NOMO-1 (cell line): ENCODE results near the gene SH2D4B.
"Not testable (repeated sequence)": the region's sequence is repeated elsewhere in the genome, so short reads cannot be mapped to it uniquely, and the experiment has no call there.

Source experiments
- DNase-seq, 2 experiments: peaks; one replicate each; lab custom pipeline; 2025; ENCODE audit not compliant: unreplicated experiment in 2 of 2; lab: John Stamatoyannopoulos, UW

The SH2D4B gene

GRCh38 chr10:80523773-80524172 lies 13.9 kb upstream of the SH2D4B start:
- peak in 1 of 2 experiments; percentile 27 for DNase-seq

GRCh38 chr10:80524190-80524909 lies 13.4 kb upstream of the SH2D4B start:
- no peak for DNase-seq

- no peak for DNase-seq
Observed at GRCh38 chr10:80526218-80526617, 11.5 kb upstream of the SH2D4B start.

- DNase-seq = no peak
Observed at GRCh38 chr10:80526742-80527141, 11.0 kb upstream of the SH2D4B start.

- peak; percentile 86 to 89 for DNase-seq
Observed at GRCh38 chr10:80528185-80528700, 9.5 kb upstream of the SH2D4B start.

GRCh38 chr10:80528901-80529300 lies 8.8 kb upstream of the SH2D4B start:
- DNase-seq = no peak

- DNase-seq = peak in 1 of 2 experiments; percentile 4
Observed at GRCh38 chr10:80529604-80530003, 8.1 kb upstream of the SH2D4B start.

GRCh38 chr10:80530251-80530650 lies 7.5 kb upstream of the SH2D4B start:
- no peak for DNase-seq

GRCh38 chr10:80530816-80531215 lies 6.9 kb upstream of the SH2D4B start:
- no peak for DNase-seq

- DNase-seq = no peak
Observed at GRCh38 chr10:80532571-80532970, 5.1 kb upstream of the SH2D4B start.

GRCh38 chr10:80534059-80534458 lies 3.6 kb upstream of the SH2D4B start:
- not testable (repeated sequence) for DNase-seq

- DNase-seq = not testable (repeated sequence)
Observed at GRCh38 chr10:80534646-80535045, 3.1 kb upstream of the SH2D4B start.

GRCh38 chr10:80535671-80536360 lies 1.9 kb upstream of the SH2D4B start:
- DNase-seq = peak; percentile 41 to 74

- DNase-seq = no peak
Observed at GRCh38 chr10:80536361-80536835, 1.3 kb upstream of the SH2D4B start.

GRCh38 chr10:80537086-80537735 lies 491 bp upstream of the SH2D4B start:
- no peak for DNase-seq

GRCh38 chr10:80538481-80539185 lies 931 bp downstream of the SH2D4B start:
- DNase-seq = no peak

- DNase-seq = no peak
Observed at GRCh38 chr10:80539421-80540031, 1.8 kb downstream of the SH2D4B start.

- DNase-seq = no peak
Observed at GRCh38 chr10:80540136-80540535, 2.4 kb downstream of the SH2D4B start.

- DNase-seq = no peak
Observed at GRCh38 chr10:80540618-80540980, 2.9 kb downstream of the SH2D4B start.

- no peak for DNase-seq
Observed at GRCh38 chr10:80540981-80541750, 3.5 kb downstream of the SH2D4B start.
